GM20431 (cell line): ENCODE measurements around the gene HOOK2.
"Not testable (repeated sequence)": the region's sequence is repeated elsewhere in the genome, so short reads cannot be mapped to it uniquely, and the experiment has no call there.

Experiments used
- in situ Hi-C: fragments of 300-500 bp; cut with MseI, MboI; formaldehyde crosslinking; loops from one replicate; pipeline ENCODE4 v1.15.0; 2020; ENCODE audit warnings: low sequenced_read_pairs; ENCODE audit not compliant: unreplicated experiment

HOOK2 gene

GRCh38 chr19:12774588-12775555, at the start of gene HOOK2:
HOOK2 (minus strand) TSS chr19:12775552; CDS start chr19:12775449, 103 bp downstream.
- in situ Hi-C loops, result no loop called here

DNA sequence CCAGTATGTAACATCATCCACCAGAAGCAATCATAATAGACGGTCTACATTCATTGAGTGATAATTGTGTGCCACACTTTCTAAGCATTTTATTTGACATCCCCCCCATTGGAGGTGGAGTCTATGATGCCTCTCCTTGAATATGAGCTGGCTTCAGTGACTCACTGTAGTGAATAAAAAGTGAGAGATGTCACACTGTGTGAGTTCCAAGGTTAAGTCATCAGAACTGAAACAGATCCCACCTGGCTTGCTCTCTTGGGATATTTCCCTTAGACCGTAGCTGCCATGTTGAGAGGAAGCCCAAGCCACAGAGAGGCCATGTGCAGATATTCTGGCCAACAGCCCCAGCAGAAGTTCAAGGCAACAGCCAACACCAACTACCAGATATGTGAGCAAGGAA, 46.4 kb upstream of the HOOK2 start:
- in situ Hi-C loops, result no loop called here

DNA sequence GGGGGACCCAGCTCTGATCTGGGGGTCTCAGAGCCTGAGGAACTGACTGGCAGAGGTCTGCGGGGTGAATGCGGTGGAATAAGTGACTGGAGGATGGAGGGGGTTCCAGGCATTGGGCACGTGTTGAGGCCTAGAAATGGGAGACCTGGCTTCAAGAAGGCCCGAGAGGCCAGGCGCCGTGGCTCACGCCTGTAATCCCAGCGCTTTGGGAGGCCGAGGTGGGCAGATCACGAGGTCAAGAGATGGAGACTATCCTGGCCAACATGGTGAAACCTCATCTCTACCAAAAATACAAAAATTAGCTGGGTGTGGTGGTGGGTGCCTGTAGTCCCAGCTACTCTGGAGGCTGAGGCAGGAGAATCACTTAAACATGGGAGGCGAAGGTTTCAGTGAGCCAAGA, 42.5 kb upstream of the HOOK2 start:
- in situ Hi-C loops, result not testable (repeated sequence)

- in situ Hi-C loops, result not testable (repeated sequence)
These were observed 41.8 kb upstream of the HOOK2 start for GRCh38 chr19:12817188-12817587.

DNA sequence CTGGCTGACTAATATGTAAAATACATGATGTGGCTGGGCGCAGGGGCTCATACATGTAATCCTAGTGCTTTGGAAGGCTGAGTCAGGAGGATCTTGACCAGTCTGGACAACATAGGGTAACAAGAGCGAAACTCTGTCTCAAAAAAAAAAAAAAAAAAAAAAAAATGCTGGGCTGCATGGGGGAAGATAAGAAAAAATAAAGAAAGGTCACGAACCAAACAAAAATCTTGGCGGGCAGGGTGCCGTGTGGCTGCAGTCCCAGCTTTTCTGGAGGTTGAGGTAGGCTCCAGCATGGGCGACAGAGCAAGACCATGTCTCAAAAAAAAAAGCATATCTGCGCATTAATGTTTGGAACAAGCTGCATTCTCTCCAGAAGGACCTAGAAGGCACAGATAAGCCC, 39.7 kb upstream of the HOOK2 start:
- in situ Hi-C loops, result no loop called here

- in situ Hi-C loops, result no loop called here
These were observed 31.1 kb upstream of the HOOK2 start, which contains the start of gene RNASEH2A for GRCh38 chr19:12806242-12807081. RNASEH2A (plus strand) TSS chr19:12806584; CDS start chr19:12806674, 90 bp downstream.

DNA sequence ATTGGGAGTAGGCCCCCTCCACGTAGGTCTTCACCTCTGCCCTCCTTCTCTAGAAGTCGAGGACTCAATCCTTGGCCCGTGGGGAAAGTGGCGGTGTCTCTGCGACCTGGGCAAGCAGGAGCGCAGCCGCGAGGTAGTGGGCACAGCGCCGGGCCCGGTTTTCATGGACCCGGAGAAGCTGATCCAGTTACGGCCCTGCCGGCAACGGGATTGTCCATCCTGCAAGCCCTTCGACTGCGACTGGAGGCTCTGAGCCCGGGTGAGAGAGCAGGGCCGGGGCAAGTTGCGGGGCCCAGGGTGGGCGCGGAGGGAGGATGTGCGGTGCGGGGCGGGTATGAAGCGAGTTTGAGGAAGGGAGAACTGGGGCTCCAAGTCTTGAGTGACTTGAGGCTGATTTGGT, 28.7 kb upstream of the HOOK2 start:
- in situ Hi-C loops, result no loop called here

- in situ Hi-C loops, result no loop called here
These were observed 27.1 kb upstream of the HOOK2 start for GRCh38 chr19:12802267-12803106.

- in situ Hi-C loops, result no loop called here
These were observed 26.3 kb upstream of the HOOK2 start, which contains the start of the genes PRDX2 and THSD8 for GRCh38 chr19:12801466-12802266. PRDX2 (minus strand) TSS chr19:12801800; CDS start chr19:12801261, 539 bp downstream. THSD8 (plus strand) TSS chr19:12802069; CDS start chr19:12802072, 3 bp downstream.

DNA sequence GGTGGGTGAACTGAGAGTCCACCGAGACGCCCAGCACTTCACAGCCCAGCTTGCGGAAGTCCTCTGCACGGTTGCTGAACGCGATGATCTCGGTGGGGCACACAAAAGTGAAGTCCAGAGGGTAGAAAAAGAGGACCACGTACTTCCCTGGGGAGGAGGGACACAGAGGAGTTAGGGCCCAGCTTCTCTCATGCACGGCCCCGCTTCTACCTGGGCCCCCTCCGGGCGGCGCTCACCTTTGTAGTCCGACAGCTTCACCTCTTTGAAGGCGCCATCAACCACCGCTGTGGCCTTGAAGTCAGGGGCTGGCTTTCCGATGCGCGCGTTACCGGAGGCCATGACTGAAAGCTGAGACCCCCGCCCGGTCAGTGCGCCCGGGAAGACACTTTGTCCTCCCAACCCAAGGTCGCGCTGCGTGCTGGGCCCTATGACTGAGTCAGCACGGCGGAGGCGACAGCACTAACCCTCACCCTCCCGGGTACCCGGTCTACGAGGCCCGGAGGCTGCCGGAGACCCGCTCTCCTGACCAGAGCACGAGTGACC, 25.6 kb upstream of the HOOK2 start:
- in situ Hi-C loops, result no loop called here

DNA sequence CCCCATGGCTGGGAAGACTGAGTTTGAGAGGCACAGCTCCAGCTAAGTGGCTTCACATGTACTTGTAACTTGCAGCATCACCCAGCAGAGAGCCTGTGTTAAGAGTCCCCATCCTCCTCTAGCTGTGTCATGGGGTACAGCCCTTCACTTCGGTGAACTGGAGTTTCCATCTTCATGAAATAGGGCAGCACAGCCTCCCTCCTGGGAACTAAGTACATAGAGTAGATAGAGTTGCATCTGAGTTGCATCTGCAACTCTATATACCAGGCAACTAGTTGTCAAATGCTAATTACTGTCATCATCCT, 25.1 kb upstream of the HOOK2 start:
- in situ Hi-C loops, result no loop called here

GRCh38 chr19:12799742-12800465, 24.6 kb upstream of the HOOK2 start:
- in situ Hi-C loops, result no loop called here

DNA sequence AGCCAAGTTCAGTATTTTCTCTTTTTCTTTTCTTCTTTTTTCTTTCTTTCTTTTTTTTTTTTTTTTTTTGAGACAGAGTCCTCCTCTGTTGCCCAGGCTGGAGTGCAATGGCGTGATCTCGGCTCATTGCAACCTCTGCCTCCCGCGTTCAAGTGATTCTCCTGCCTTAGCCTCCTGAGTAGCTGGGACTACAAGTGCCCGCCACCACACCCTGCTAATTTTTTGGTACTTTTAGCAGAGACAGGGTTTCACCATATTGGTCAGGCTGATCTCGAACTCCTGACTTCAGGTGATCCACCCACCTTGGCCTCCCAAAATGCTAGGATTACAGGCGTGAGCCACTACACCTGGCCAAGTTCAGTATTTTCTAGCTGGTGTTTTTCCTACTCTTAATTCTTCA, 22.3 kb upstream of the HOOK2 start:
- in situ Hi-C loops, result not testable (repeated sequence)

GRCh38 chr19:12797141-12797587, 21.8 kb upstream of the HOOK2 start:
- in situ Hi-C loops, result no loop called here

DNA sequence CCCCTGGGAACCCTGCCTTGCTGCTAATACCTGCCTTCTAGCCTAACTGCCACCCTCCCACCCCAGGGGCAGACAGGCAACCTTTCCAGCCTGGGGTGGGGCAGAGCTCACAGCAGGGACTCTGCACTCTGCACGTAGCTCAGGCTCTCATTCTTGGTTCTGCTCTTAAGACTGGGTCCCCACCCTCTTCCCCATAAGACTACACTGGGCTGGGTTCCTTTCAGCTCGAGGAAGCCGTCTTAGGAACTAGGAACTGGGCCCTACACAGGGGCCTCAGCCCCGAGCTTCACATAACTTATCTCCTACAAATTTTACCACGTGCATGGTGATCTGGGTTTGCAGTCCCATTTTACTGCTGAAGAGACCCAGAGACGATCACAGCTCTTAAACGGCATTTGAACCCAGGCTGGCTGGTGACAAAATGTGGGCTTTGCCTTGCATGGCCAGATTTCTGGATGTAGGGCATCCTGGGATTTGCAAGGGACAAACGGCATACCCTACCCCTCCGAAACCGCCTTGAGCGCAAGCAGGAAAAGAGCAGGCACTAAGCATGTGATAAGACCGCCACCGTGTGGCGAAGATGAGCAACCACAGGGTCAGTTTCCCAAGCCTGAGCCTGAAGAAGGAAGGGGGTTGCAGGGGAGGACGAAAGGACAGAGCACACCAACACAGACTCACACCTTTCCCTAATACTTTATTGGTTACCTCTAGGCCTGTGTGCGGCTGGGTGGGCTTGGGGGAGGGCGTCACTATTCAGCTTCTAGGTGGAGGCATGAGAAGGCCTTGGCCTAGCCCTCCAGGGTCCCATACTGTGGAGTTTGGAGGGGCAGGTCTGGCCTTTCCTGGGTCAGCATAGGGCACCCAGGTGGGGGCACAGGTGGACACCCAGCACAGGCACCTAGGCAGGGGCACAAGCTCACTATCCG, 21.1 kb upstream of the HOOK2 start:
- in situ Hi-C loops, result no loop called here

DNA sequence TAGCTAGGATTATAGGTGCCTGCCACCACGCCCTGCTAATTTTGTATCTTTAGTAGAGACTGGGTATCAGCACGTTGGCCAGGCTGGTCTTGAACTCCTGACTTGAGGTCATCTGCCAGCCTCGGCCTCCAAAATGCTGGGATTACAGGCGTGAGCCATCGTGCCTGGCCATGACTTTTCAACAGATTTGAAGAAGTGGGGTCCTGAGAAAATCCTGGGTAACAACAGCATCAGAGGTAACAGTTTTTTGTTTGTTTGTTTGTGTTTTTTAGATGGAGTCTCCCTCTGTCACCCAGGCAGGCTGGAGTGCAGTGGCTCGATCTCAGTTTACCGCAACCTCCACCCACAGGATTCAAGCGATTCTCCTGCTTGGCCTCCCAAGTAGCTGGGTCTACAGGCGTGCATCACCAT, 19.6 kb upstream of the HOOK2 start:
- in situ Hi-C loops, result no loop called here
